SK-N-SH treated with all-trans-retinoic acid at 6 μM for 48 hours (cell line): Measurements from ENCODE around the gene LARGE1.

ENCODE experiments used
- ATAC-seq: fragments of 200-7000 bp; cut with Tn5 transposase; 3 replicates; pipeline ENCODE4 v1.9.1; 2020; ENCODE audit warnings: mild to moderate bottlenecking, moderate library complexity
- ARNTL ChIP-seq: fragments of 450-650 bp; formaldehyde crosslinking; IDR thresholded peaks from 2 replicates; pipeline ENCODE4 v1.5.0; 2020; ENCODE audit warnings: low read depth, mild to moderate bottlenecking, moderate library complexity, borderline replicate concordance
- BACH2 ChIP-seq: fragments of 250-450 bp; sonication (Bioruptor Pico); IDR thresholded peaks from 2 replicates; pipeline ENCODE4 v1.9.0; 2021; ENCODE audit warnings: mild to moderate bottlenecking, borderline replicate concordance
- CSRNP3 ChIP-seq: fragments of 250-450 bp; sonication (Bioruptor Pico); IDR thresholded peaks from 2 replicates; pipeline ENCODE4 v1.5.1; 2021; ENCODE audit warnings: mild to moderate bottlenecking, moderate library complexity
- ESRRG ChIP-seq: fragments of 250-450 bp; sonication (Bioruptor Pico); IDR thresholded peaks from 2 replicates; pipeline ENCODE4 v1.6.1; 2021; ENCODE audit warnings: mild to moderate bottlenecking
- GLIS3 ChIP-seq: fragments of 250-450 bp; sonication (Bioruptor Pico); IDR thresholded peaks from 2 replicates; pipeline ENCODE4 v1.5.0; 2020; ENCODE audit warnings: mild to moderate bottlenecking, moderate library complexity
- ISL1 ChIP-seq: fragments of 250-450 bp; sonication (Bioruptor Pico); IDR thresholded peaks from 2 replicates; pipeline ENCODE4 v2.1.2; 2022; ENCODE audit warnings: mild to moderate bottlenecking, moderate library complexity
- OSR1 ChIP-seq: fragments of 250-450 bp; sonication (Bioruptor Pico); IDR thresholded peaks from 2 replicates; pipeline ENCODE4 v1.8.0; 2022; ENCODE audit warnings: moderate library complexity, mild to moderate bottlenecking, inconsistent platforms
- POU6F1 ChIP-seq: fragments of 250-450 bp; sonication (Bioruptor Pico); IDR thresholded peaks from 2 replicates; pipeline ENCODE4 v1.8.0; 2021; ENCODE audit warnings: low read depth, mild to moderate bottlenecking, moderate library complexity, borderline replicate concordance
- PPARA ChIP-seq: fragments of 250-450 bp; sonication (Bioruptor Pico); IDR thresholded peaks from 2 replicates; pipeline ENCODE4 v1.5.0; 2020; ENCODE audit warnings: mild to moderate bottlenecking, borderline replicate concordance
- RARB ChIP-seq: fragments of 250-450 bp; sonication (Bioruptor Pico); IDR thresholded peaks from 2 replicates; pipeline ENCODE4 v1.8.0; 2021; ENCODE audit warnings: mild to moderate bottlenecking, moderate library complexity
- SNAI2 ChIP-seq: fragments of 250-450 bp; sonication (Bioruptor Pico); IDR thresholded peaks from 2 replicates; pipeline ENCODE4 v1.5.0; 2020; ENCODE audit warnings: mild to moderate bottlenecking, moderate library complexity
- TCF4 ChIP-seq: fragments of 250-450 bp; sonication (Bioruptor Pico); IDR thresholded peaks from 2 replicates; pipeline ENCODE4 v1.8.0; 2021; ENCODE audit warnings: mild to moderate bottlenecking, moderate library complexity, borderline replicate concordance
- TOX ChIP-seq: fragments of 250-450 bp; sonication (Bioruptor Pico); IDR thresholded peaks from 2 replicates; pipeline ENCODE4 v1.8.0; 2021; ENCODE audit warnings: mild to moderate bottlenecking, moderate library complexity, borderline replicate concordance
- TSHZ2 ChIP-seq: fragments of 250-450 bp; sonication (Bioruptor Pico); IDR thresholded peaks from 2 replicates; pipeline ENCODE4 v1.5.0; 2020; ENCODE audit warnings: mild to moderate bottlenecking, moderate library complexity
- ZC3H10 ChIP-seq: fragments of 250-450 bp; sonication (Bioruptor Pico); IDR thresholded peaks from 2 replicates; pipeline ENCODE4 v1.5.1; 2021; ENCODE audit warnings: mild to moderate bottlenecking, moderate library complexity
- ZFP3 ChIP-seq: fragments of 250-450 bp; sonication (Bioruptor Pico); IDR thresholded peaks from 2 replicates; pipeline ENCODE4 v1.5.0; 2020; ENCODE audit warnings: mild to moderate bottlenecking, moderate library complexity
- ZFP30 ChIP-seq: fragments of 450-650 bp; formaldehyde crosslinking; IDR thresholded peaks from 2 replicates; pipeline ENCODE4 v1.5.0; 2022; ENCODE audit warnings: mild to moderate bottlenecking, moderate library complexity
- ZNF565 ChIP-seq: fragments of 450-650 bp; formaldehyde crosslinking; conservative IDR thresholded peaks from 2 replicates; pipeline ENCODE4 v1.5.0; 2020; ENCODE audit warnings: low read depth, mild to moderate bottlenecking, moderate library complexity
- ZNF70 ChIP-seq: fragments of 450-650 bp; formaldehyde crosslinking; IDR thresholded peaks from 2 replicates; pipeline ENCODE4 v1.5.0; 2020; ENCODE audit warnings: mild to moderate bottlenecking, moderate library complexity
- ZNF8 ChIP-seq: fragments of 450-650 bp; formaldehyde crosslinking; IDR thresholded peaks from 2 replicates; pipeline ENCODE4 v1.5.0; 2020; ENCODE audit warnings: mild to moderate bottlenecking, moderate library complexity
- TF ChIP-seq, protein P1 (sequence below): fragments of 250-450 bp; sonication (Bioruptor Pico); IDR thresholded peaks from 2 replicates; pipeline ENCODE4 v1.8.0; 2020; ENCODE audit warnings: mild to moderate bottlenecking, moderate library complexity, borderline replicate concordance
- TF ChIP-seq, protein P2 (sequence below): fragments of 250-450 bp; sonication (Bioruptor Pico); IDR thresholded peaks from 2 replicates; pipeline ENCODE4 v1.5.1; 2020; ENCODE audit warnings: low read depth, mild to moderate bottlenecking, moderate library complexity

Gene LARGE1

GRCh38 chr22:33496112-33496511, 424.2 kb downstream of the LARGE1 start:
- no peak for TF ChIP-seq TCF4 (CRISPR knock-in tag)
- TF ChIP-seq ARNTL (CRISPR knock-in tag): no peak
- ATAC-seq: no peak

DNA sequence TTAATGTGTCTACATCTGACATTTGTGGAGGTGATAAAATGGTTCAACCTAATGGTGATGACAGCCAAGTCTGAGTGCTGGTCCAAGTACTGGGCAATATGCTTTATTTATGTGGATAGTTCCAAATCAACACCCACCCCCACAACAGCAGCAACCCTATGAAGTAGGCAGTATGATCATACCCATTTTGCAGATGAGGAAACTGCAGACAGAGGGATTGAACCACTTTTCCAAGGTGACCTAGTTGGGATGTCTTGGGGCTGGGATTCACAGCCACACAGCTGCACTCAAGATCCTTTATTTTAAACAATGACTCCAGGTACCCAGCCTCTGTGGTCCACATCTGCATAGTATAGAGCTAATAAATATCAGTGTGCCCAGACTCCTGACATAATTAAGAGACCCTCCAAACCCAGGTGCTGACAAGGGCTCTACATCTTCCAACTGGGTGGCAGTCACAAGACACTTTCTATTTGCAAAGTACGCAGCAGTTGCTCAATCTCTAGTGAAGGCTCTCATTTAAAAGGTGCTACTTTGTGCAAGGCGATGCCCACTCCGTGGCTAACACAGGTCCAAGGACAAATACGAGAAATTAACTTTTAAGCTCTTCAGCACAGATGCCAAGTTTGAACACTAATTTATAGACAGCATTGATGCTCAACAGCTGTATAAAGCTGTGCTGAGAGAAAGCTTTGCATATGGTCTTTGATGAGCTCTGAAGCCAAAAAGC, 426.6 kb downstream of the LARGE1 start:
- TF ChIP-seq SNAI2 (CRISPR knock-in tag) (no peak), ZNF70 (no peak), OSR1 (CRISPR knock-in tag) (no peak), RARB (no peak), ZNF8 (CRISPR knock-in tag) (no peak), POU6F1 (CRISPR knock-in tag) (no peak), ZNF565 (no peak), BACH2 (CRISPR knock-in tag) (no peak), ARNTL (CRISPR knock-in tag) (no peak)
- no peak for ATAC-seq

- TF ChIP-seq ARNTL (CRISPR knock-in tag) (no peak), ZNF565 (no peak), TCF4 (CRISPR knock-in tag) (no peak), ZFP30 (CRISPR knock-in tag) (no peak), POU6F1 (CRISPR knock-in tag) (no peak), OSR1 (CRISPR knock-in tag) (no peak), TOX (CRISPR knock-in tag) (no peak), CSRNP3 (CRISPR knock-in tag) (no peak), TSHZ2 (CRISPR knock-in tag) (no peak), RARB (no peak), ZC3H10 (CRISPR knock-in tag) (no peak), PPARA (CRISPR knock-in tag) (no peak), ISL1 (CRISPR knock-in tag) (no peak), ZNF8 (CRISPR knock-in tag) (no peak), ZFP3 (CRISPR knock-in tag) (no peak), GLIS3 (no peak), ESRRG (CRISPR knock-in tag) (no peak), SNAI2 (CRISPR knock-in tag) (no peak)
- TF ChIP-seq, protein P1, sequence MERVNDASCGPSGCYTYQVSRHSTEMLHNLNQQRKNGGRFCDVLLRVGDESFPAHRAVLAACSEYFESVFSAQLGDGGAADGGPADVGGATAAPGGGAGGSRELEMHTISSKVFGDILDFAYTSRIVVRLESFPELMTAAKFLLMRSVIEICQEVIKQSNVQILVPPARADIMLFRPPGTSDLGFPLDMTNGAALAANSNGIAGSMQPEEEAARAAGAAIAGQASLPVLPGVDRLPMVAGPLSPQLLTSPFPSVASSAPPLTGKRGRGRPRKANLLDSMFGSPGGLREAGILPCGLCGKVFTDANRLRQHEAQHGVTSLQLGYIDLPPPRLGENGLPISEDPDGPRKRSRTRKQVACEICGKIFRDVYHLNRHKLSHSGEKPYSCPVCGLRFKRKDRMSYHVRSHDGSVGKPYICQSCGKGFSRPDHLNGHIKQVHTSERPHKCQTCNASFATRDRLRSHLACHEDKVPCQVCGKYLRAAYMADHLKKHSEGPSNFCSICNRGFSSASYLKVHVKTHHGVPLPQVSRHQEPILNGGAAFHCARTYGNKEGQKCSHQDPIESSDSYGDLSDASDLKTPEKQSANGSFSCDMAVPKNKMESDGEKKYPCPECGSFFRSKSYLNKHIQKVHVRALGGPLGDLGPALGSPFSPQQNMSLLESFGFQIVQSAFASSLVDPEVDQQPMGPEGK (CRISPR knock-in tag): no peak
- TF ChIP-seq, protein P2, sequence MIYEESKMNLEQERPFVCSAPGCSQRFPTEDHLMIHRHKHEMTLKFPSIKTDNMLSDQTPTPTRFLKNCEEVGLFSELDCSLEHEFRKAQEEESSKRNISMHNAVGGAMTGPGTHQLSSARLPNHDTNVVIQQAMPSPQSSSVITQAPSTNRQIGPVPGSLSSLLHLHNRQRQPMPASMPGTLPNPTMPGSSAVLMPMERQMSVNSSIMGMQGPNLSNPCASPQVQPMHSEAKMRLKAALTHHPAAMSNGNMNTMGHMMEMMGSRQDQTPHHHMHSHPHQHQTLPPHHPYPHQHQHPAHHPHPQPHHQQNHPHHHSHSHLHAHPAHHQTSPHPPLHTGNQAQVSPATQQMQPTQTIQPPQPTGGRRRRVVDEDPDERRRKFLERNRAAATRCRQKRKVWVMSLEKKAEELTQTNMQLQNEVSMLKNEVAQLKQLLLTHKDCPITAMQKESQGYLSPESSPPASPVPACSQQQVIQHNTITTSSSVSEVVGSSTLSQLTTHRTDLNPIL (CRISPR knock-in tag): no peak
- ATAC-seq: no peak
These were observed 428.0 kb downstream of the LARGE1 start for GRCh38 chr22:33492210-33492651.
